NCI-H345 (cell line): ENCODE data around the gene RAD50.
"Not testable (repeated sequence)": the region's sequence is repeated elsewhere in the genome, so short reads cannot be mapped to it uniquely, and the experiment has no call there.

Source experiments
- DNase-seq: peaks from one replicate; lab custom pipeline; 2025; lab: John Stamatoyannopoulos, UW

RAD50 gene

GRCh38 chr5:132675936-132676689 is 119.3 kb downstream of the RAD50 start:
- DNase-seq, result no peak

DNA sequence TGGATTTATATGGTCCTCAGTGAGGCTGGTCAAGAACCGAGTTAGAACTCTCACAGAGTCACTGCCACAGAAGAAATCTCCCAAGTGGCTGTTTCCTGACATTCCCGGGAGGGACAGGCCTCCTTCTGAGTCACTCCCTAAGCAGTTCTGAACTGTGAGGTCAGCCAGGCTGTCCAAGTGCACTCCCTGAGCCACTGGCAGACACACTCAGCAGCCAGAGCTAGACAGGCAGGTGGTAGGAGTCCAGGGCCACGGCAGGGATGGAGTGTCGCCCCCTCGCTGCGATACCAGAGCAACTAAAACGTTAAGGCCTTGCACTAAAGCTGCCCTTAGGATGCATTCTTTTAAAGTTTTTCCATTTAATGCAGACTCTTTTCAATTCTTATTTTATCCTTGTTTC is 120.4 kb downstream of the RAD50 start:
- no peak for DNase-seq

DNA sequence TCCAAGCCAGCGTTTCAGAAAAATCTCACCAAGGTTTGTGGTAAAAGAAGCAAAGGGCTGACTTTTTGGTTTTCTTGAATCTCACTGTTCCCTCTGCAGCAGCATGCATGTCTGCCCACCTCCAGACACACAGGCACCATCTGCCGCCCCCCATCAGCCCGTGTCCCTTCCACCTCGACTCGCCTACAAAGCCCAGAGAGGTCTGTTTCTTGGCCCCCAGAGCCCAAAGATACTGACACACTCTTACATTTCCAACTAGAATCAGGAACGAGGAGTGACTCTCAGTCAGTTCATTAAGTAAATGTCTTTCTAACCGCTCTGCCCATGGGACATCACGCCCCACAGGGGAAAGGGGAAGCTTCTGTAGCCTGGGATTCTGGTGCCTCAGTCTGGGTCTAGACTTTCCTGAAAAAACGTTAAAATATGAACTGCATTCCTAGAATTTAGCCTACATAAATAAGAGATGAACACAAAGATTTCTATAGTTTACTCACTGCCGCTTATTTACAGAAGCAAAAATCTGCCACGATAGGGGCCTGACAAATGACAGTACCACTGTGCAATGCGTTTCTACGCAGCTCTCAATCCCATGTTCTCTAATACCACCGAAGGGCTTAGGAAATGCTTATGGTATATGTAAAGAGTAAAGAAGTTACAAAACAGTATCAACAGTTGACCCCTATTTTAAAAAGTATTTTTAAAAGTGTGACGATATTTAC is 121.1 kb downstream of the RAD50 start:
- DNase-seq, result no peak

DNA sequence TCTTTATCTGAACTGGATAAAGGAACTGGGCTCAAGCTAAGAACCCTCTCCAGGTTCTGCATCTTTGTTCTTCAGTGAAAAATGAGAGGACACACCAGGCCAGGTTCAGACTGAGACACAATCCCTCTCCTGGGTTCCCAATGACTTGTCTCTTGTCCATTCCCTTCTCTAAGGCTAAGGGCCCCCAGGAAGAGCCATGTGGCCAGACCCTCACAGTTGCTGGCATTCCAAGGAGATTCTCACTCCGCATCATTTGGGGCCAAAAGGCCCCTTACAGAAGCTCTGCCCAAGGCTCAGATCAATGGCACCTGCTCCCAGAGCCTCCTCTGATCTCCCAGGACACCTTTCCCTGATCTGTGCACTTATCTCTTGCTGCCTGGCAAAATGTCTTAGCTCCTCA is 122.0 kb downstream of the RAD50 start:
- DNase-seq, result no peak

DNA sequence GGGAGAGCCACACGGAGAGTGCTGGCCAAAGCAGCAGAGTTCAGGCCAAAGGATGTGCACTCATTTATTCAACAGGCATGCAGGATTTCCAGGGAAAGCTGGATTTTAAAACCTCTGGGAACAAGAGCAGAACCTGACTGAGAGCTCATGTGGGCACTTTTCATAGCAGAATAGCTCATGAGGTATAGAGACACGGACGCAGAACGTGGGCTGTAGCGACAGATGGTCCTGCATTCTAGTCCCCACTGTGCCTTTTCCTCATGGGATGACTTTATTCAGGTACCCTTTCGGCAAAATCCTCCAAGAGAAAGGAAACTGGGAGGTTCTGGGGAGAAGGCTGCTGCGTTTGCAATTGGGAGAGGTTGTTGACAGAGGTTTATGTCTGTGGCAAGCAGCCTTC is 122.4 kb downstream of the RAD50 start:
- no peak for DNase-seq

DNA sequence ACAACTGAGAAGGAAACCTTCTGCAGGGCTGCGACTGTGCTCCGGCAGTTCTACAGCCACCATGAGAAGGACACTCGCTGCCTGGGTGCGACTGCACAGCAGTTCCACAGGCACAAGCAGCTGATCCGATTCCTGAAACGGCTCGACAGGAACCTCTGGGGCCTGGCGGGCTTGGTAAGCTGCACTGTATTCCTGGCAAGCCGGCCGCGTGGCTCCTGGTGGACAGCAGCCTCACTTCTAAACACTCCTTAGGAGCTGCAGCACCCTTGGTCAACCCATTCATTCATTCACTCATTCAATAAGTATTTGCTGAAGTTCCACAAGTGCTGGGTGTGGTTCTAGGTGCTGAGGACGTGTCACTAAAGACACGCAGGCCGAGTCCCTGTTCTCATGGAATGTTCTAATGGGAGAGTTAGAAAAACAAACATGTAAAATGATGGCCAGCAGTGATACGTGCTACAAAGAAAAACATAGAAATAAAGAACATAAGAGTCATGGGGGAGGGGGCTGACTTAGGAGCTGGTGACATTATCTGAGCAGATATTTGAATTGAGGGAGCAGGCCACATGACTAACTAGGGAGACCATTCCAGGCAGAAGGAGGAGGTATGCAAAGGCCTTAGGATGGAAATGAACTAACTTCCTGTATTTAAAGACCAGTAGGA is 123.1 kb downstream of the RAD50 start:
- DNase-seq, result no peak

DNA sequence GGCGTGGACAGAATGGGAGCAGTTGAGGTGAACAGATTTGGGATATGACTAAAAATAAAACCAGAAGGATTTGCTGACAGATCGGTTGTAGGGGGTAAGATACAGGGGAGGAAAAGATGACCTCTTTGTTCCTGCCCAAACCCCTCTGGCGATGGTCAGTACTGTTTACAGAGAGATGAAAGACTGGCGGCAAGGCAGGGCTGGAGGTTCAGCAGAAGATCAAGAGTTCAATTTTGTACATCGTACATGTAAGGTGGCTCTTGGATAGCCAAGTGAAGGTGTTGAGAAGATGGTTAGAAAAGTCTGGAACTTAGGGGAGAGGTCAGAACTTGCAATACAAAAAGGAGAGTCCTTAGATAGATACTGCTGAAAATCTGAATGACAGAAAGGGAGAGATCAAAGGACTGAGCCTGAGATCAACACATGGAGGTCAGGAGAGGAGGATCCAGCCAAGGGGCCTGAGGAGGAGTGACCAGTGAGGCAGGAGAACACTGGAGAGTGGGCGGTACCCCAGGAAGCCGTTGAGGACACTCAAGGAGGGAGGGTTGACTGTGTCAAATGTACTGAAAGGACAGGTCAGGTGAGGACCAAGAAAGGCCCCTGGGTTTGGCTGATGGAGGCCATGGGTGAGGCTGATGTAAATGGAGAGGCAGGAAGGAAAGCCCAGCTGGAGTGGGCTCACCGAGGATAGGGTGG is 124.2 kb downstream of the RAD50 start:
- no peak for DNase-seq

- no peak for DNase-seq
Observed at GRCh38 chr5:132681476-132681831, 124.7 kb downstream of the RAD50 start.

DNA sequence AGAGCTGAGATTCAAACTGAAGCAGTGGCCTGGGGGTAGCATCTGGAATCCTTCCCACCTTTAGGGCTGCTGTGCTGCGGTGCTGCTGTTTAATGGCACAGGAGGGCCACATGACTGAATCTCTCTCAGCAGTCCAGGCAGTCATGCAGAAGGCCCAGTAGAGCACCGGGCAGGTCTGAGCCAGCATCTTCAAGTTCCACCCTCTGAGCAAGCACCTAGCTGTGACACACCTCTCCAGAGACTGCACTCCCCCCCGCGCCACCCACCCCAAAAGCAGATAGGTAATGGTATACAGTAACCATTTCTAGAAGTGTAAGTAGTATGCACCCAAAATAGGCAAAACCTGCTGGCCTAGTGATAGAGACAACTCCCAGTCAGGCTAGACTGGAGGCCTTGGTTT is 125.2 kb downstream of the RAD50 start:
- DNase-seq, result no peak

DNA sequence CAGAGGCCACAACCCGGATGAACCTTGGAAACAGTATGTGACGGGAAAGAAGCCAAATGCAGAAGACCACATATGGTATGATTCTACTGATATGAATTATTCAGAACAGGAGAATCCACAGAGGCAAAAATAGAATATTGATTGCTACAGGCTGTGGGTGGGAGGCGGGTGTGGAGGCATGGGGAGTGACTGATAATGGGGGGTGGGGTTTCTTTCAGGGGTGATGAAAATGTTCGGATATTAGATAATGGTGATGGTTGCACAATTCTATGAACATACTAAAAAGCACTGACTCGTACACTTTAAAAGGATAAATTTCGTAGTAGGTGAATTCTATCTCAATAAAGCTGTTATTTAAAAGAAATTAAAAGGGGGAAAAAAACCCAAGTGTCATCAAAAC is 127.7 kb downstream of the RAD50 start:
- no peak for DNase-seq

GRCh38 chr5:132684922-132685720 is 128.3 kb downstream of the RAD50 start:
- no peak for DNase-seq

GRCh38 chr5:132686193-132686592 is 129.4 kb downstream of the RAD50 start:
- no peak for DNase-seq

- no peak for DNase-seq
Observed at GRCh38 chr5:132687995-132688394, 131.2 kb downstream of the RAD50 start.

DNA sequence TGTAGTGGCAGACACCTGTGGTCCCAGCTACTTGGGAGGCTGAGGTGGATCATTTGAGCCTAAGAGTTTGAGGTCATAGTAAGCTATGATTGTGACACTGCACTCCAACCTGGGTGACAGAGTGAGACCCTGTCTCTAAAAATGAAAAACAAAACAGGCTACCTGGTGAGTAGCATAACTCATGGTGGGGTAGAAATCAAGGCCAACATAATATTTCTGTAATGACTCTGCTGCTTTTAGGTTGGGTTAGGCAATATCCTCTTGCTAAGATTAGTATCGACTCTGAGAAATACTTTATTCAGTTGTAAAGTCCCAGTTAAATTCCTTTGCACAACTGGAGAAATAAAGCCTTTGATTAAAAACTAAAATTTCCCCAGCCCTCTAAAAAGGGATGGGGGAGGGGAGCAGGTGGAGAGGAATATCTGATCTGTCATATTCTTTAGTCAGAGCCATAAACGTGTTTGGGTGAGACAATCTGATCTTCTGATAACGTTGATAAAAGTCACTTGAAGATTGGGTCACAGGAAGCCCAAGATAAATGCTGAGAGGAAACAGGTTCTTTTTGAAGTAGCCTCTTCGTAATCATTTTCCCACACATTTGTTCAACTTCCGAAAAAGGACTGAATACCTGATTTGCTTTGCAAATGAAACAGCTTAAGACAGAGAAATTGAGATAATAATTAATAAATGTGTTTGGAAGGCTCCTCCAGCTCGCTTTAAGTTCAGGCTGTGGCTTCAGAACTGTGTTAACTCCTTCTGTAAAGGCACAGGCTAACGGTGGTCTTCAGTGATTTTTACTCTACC is 132.0 kb downstream of the RAD50 start:
- DNase-seq, result no peak

DNA sequence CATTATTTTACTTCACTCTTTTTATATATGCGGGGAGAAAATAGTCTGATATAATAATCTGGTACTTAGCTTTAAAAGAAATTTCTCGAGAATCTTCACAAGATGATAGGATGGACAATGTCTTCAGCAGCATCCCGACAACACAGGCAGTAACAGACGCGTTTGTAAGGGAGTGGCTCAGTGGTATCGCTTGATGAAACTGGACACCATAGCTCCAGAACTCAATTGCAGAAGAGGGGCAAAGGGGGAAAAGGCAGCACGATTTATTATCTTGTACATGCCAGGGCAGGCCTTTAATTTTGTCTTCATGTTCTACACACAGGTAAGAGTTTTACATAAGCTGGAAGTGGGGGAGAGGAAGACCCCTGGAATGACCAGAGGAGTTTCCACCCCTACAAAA is 132.7 kb downstream of the RAD50 start:
- no peak for DNase-seq

DNA sequence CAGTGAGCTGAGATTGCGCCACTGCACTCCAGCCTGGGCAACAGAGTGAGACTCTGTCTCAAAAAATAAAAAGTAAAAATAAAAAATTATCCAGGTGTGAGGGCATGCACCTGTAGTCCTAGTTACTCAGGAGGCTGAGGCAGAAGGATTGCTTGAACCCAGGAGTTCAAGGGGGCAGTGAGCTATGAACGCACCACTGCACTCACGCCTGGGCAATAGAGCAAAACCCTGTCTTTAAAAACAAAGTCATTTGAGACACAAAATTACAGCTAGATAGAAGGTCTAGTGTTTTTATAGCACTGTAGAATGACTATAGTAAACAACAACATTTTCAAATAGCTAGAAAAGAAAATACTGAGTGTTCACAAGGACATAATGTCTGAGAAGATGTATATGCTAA is 133.4 kb downstream of the RAD50 start:
- DNase-seq, result no peak

GRCh38 chr5:132691755-132692631 is 135.2 kb downstream of the RAD50 start:
- not testable (repeated sequence) for DNase-seq

GRCh38 chr5:132692632-132692967 is 135.8 kb downstream of the RAD50 start:
- DNase-seq, result no peak
